HEK293T (cell line): ENCODE measurements around the gene FN1.

Experiments
- CTCF ChIA-PET: fragments of 350-600 bp; formaldehyde crosslinking; extraction: SDS; loops from one replicate; lab custom pipeline; 2021; ENCODE audit warnings: antibody characterized with exemption, inconsistent platforms; lab: Yijun Ruan, JAX
- POLR2A ChIA-PET: fragments of 350-600 bp; formaldehyde crosslinking; extraction: SDS; loops from one replicate; lab custom pipeline; 2020; ENCODE audit warnings: antibody characterized with exemption, inconsistent platforms; lab: Yijun Ruan, JAX
- DNase-seq: peaks from one replicate; pipeline ENCODE4 v3.0.0; 2012; ENCODE audit warnings: mixed read lengths; ENCODE audit errors: extremely low spot score
- ARNT ChIP-seq: fragments of 450-650 bp; IDR thresholded peaks from 2 replicates; pipeline ENCODE4 v1.6.1; 2017; ENCODE audit warnings: mild to moderate bottlenecking
- BHLHE40 ChIP-seq: fragments of 450-650 bp; IDR thresholded peaks from 2 replicates; pipeline ENCODE4 v1.6.1; 2016; ENCODE audit warnings: mild to moderate bottlenecking, moderate library complexity, borderline replicate concordance
- CTBP1 ChIP-seq: fragments of 450-650 bp; IDR thresholded peaks from 2 replicates; pipeline ENCODE4 v1.6.1; 2016; ENCODE audit warnings: borderline replicate concordance
- ELF4 ChIP-seq: fragments of 450-650 bp; IDR thresholded peaks from 2 replicates; pipeline ENCODE4 v1.6.1; 2017; ENCODE audit warnings: antibody characterized with exemption
- FOXA1 ChIP-seq: fragments of 450-650 bp; IDR thresholded peaks from 2 replicates; pipeline ENCODE4 v1.6.1; 2016; ENCODE audit warnings: mild to moderate bottlenecking
- FOXK2 ChIP-seq: fragments of 450-650 bp; IDR thresholded peaks from 2 replicates; pipeline ENCODE4 v1.6.1; 2016; ENCODE audit warnings: mild to moderate bottlenecking
- FOXM1 ChIP-seq: fragments of 450-650 bp; IDR thresholded peaks from 2 replicates; pipeline ENCODE4 v1.6.1; 2017; ENCODE audit warnings: mild to moderate bottlenecking, borderline replicate concordance
- HDGF ChIP-seq: fragments of 450-650 bp; IDR thresholded peaks from 2 replicates; pipeline ENCODE4 v1.6.1; 2017; ENCODE audit warnings: antibody characterized with exemption, borderline replicate concordance
- L3MBTL2 ChIP-seq: fragments of 450-650 bp; conservative IDR thresholded peaks from 2 replicates; pipeline ENCODE4 v1.6.1; 2016; ENCODE audit warnings: mild to moderate bottlenecking
- LEF1 ChIP-seq: fragments of 450-650 bp; IDR thresholded peaks from 2 replicates; pipeline ENCODE4 v1.6.1; 2017; ENCODE audit warnings: mild to moderate bottlenecking, borderline replicate concordance
- NFRKB ChIP-seq: fragments of 450-650 bp; IDR thresholded peaks from 2 replicates; pipeline ENCODE4 v1.6.1; 2016; ENCODE audit warnings: mild to moderate bottlenecking, moderate library complexity
- SP1 ChIP-seq: fragments of 450-650 bp; IDR thresholded peaks from 2 replicates; pipeline ENCODE4 v1.6.1; 2017
- SUZ12 ChIP-seq: fragments of 450-650 bp; IDR thresholded peaks from 2 replicates; pipeline ENCODE4 v1.6.1; 2016; ENCODE audit warnings: mild to moderate bottlenecking
- TARDBP ChIP-seq: fragments of 450-650 bp; IDR thresholded peaks from 2 replicates; pipeline ENCODE4 v1.6.1; 2016
- ZNF384 ChIP-seq: fragments of 450-650 bp; IDR thresholded peaks from 2 replicates; pipeline ENCODE4 v1.6.1; 2016
- TF ChIP-seq, protein P1 (sequence below): fragments of 450-650 bp; IDR thresholded peaks from 2 replicates; pipeline ENCODE4 v1.6.1; 2016

FN1 gene

DNA sequence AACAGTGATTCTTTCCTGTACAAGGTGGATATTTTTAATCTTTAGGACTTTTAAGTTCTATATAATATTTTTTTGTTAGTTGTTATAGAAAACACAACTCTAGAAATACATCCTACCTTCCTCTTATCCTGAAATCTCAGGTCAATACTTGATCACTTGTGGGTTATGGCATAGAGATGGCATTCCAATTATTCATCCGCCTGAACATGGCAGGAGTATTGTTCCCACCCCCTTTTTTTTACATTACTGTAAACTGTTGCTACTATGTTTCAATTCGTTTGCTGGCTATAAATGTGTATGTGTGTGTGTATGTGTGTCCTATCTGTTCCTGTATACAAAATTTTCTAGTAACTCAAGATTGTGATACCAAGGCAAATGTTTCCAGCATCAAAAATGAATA, 43.3 kb upstream of the FN1 start:
- TF ChIP-seq ARNT: no peak
- no peak for TF ChIP-seq SUZ12
- no peak for TF ChIP-seq ELF4
- no peak for TF ChIP-seq CTBP1
- TF ChIP-seq FOXM1: no peak
- TF ChIP-seq, protein P1, sequence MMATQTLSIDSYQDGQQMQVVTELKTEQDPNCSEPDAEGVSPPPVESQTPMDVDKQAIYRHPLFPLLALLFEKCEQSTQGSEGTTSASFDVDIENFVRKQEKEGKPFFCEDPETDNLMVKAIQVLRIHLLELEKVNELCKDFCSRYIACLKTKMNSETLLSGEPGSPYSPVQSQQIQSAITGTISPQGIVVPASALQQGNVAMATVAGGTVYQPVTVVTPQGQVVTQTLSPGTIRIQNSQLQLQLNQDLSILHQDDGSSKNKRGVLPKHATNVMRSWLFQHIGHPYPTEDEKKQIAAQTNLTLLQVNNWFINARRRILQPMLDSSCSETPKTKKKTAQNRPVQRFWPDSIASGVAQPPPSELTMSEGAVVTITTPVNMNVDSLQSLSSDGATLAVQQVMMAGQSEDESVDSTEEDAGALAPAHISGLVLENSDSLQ: no peak
- no peak for TF ChIP-seq ZNF384
- no peak for TF ChIP-seq SP1
- no peak for TF ChIP-seq FOXA1
- TF ChIP-seq L3MBTL2: no peak
- no peak for TF ChIP-seq FOXK2
- TF ChIP-seq LEF1: no peak
- no peak for TF ChIP-seq TARDBP
- TF ChIP-seq BHLHE40: no peak
- no peak for TF ChIP-seq NFRKB
- TF ChIP-seq HDGF: no peak
- CTCF ChIA-PET: no interaction called here
- POLR2A ChIA-PET: no interaction called here
- no peak for DNase-seq

DNA sequence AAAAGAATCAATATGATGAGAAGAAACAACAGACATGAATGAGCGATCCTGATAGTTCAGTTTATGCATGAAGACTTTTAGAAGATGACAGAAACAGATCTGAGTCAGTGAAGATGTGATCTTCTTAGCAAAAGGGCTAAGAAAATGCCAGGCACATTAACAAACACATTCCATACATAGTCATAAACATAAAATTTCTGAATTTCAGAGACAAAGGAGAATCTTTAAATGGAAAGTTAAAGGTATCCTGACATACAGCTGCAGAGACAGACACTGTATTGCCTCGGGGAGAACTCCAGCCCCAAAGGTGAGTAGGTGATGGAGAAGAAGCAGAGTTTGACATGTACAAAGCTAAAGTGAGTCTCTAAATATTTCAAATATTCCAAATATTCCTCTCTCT, 40.6 kb upstream of the FN1 start:
- CTCF ChIA-PET: no interaction called here
- no peak for TF ChIP-seq ARNT
- TF ChIP-seq FOXK2: no peak
- no peak for TF ChIP-seq HDGF
- TF ChIP-seq CTBP1: no peak
- no peak for TF ChIP-seq LEF1
- no peak for TF ChIP-seq TARDBP
- TF ChIP-seq FOXA1: no peak
- TF ChIP-seq ELF4: no peak
- no peak for TF ChIP-seq NFRKB
- no peak for TF ChIP-seq L3MBTL2
- TF ChIP-seq, protein P1: no peak
- no peak for TF ChIP-seq ZNF384
- TF ChIP-seq SUZ12: no peak
- no peak for DNase-seq
- POLR2A ChIA-PET: no interaction called here

DNA sequence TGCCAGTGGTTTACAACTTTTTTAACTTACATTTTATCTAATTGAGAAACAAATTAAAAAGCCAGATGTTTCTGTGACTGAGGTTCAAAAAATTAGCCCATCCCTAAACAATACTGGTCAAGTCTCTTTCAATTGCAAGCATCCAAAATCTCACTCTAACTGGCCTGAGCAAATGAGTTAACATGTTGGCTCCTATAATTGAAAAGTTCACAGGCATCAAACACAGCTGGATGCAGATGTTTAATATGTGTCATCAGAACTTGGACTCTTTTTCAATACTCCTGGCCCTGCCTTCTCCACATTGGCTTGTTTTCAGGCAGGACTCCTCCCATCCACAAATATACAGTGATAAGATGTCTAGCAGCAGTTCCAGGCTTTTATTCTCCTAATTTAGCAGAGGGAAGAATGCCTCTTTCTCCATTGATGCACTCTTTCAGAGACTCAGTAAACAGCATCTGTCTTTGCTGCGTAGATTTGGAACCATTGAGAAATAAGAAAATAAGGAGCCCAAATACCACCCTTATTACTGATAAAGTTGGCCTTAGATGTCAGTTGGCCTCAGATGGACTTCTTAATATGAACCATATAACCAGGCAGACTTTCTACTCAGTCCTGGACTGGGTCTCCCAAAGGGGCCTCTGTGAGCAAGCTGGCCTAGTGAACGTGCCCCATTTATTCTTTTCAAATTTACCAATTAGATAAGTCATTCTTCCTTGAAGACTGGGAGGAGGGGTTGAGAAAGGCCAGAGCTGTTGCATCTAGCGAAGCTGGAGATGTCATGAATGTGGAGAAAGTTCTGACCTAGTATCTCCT, 30.4 kb upstream of the FN1 start:
- no peak for DNase-seq
- ChIA-PET POLR2A (no interaction called here), CTCF (no interaction called here)
- TF ChIP-seq BHLHE40 (no peak), HDGF (no peak), SUZ12 (no peak), ZNF384 (no peak), CTBP1 (no peak), TARDBP (no peak), FOXM1 (no peak), NFRKB (no peak), FOXK2 (no peak), ELF4 (no peak), L3MBTL2 (no peak), SP1 (no peak), ARNT (no peak), LEF1 (no peak), FOXA1 (no peak)
- TF ChIP-seq, protein P1: no peak

DNA sequence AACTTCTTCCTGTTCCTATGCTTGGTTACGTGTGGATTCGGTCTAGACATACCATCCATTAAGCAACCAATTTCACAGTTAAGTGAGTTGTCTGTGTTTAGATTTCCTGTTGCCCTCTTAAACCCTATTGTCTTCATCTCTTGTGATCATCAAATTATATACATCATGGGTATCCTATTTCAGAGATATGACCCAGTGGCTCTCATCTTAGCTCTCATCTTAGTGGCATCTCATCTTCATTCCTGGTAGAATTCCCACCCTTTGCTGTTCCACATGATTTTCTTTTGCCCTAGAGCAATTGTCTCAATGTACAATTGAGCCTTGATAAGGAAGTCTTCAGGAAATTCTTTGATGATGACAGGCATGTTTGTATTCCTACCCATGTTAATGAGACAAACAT, 29.4 kb upstream of the FN1 start:
- CTCF ChIA-PET: no interaction called here
- POLR2A ChIA-PET: no interaction called here
- DNase-seq: no peak
- TF ChIP-seq SP1 (no peak), FOXK2 (no peak), HDGF (no peak), ZNF384 (no peak), BHLHE40 (no peak), FOXA1 (no peak), ELF4 (no peak), CTBP1 (no peak), L3MBTL2 (no peak), ARNT (no peak), NFRKB (no peak), TARDBP (no peak), SUZ12 (no peak), LEF1 (no peak), FOXM1 (no peak)
- TF ChIP-seq, protein P1: no peak

DNA sequence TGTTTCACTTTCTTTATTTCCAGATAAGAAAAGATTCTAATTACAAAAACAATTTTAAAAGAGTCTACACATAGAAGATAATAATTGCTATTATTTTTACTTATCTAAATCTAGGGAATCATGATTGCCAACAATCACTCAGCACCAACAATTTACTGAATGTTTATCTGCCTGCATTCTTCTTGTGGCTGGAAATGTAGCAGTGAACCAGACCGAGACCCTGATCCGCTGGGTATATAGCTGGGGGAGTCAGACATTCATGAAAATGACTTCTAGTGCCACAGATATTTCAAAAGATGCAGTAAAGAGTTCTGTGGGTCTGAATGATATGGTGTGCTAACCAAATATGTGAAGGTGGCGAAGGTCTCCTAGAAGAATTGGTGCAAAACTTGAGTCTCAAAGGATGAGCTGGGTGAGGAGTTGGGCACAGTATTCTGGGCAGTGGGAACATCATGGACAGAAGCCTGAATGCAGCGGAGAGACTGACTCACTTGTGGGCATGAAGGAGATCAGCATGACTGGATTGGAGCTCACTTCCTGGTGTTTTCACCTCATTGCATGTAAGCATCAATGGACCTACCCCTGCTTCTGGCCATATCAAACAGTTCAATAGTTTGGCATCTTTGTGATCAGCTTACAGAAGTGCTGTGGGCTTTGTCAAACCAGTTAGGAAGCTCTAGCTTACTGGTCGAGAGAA, 26.1 kb upstream of the FN1 start:
- CTCF ChIA-PET: no interaction called here
- no peak for DNase-seq
- TF ChIP-seq NFRKB (no peak), SP1 (no peak), ELF4 (no peak), BHLHE40 (no peak), ARNT (no peak), LEF1 (no peak), L3MBTL2 (no peak), SUZ12 (no peak)
- TF ChIP-seq, protein P1: no peak

More for the DNA sequence above, 26.1 kb upstream of the FN1 start:
- POLR2A ChIA-PET: no interaction called here
